MV-4-11 (cell line): ENCODE measurements around the gene MICALL2.

Source experiments
- DNase-seq: peaks from one replicate; lab custom pipeline; 2025; lab: John Stamatoyannopoulos, UW

The MICALL2 gene

GRCh38 chr7:1415389-1415990 lies 43.8 kb downstream of the MICALL2 start:
- no peak for DNase-seq

GRCh38 chr7:1413936-1414639 lies 45.2 kb downstream of the MICALL2 start:
- no peak for DNase-seq

- DNase-seq: peak; percentile 74
Observed at GRCh38 chr7:1412322-1413261, 46.7 kb downstream of the MICALL2 start.

GRCh38 chr7:1411414-1411813 lies 47.9 kb downstream of the MICALL2 start:
- no peak for DNase-seq

GRCh38 chr7:1410992-1411391 lies 48.3 kb downstream of the MICALL2 start:
- DNase-seq: no peak

GRCh38 chr7:1409555-1409954 lies 49.7 kb downstream of the MICALL2 start:
- no peak for DNase-seq

GRCh38 chr7:1408466-1408865 lies 50.8 kb downstream of the MICALL2 start:
- DNase-seq: no peak

- DNase-seq: no peak
Observed at GRCh38 chr7:1407892-1408291, 51.4 kb downstream of the MICALL2 start.

GRCh38 chr7:1404898-1405548 lies 54.2 kb downstream of the MICALL2 start:
- no peak for DNase-seq

- no peak for DNase-seq
Observed at GRCh38 chr7:1404460-1404809, 54.8 kb downstream of the MICALL2 start.

- DNase-seq: no peak
Observed at GRCh38 chr7:1403638-1404459, 55.4 kb downstream of the MICALL2 start.

GRCh38 chr7:1402791-1403637 lies 56.3 kb downstream of the MICALL2 start:
- DNase-seq: no peak

GRCh38 chr7:1402110-1402790 lies 57.0 kb downstream of the MICALL2 start:
- no peak for DNase-seq

- no peak for DNase-seq
Observed at GRCh38 chr7:1401011-1401410, 58.3 kb downstream of the MICALL2 start.

- DNase-seq: no peak
Observed at GRCh38 chr7:1400371-1400770, 58.9 kb downstream of the MICALL2 start.

- peak; percentile 42 for DNase-seq
Observed at GRCh38 chr7:1397491-1398327, 61.6 kb downstream of the MICALL2 start.

- DNase-seq: no peak
Observed at GRCh38 chr7:1396195-1396594, 63.1 kb downstream of the MICALL2 start.

GRCh38 chr7:1395211-1396070 lies 63.8 kb downstream of the MICALL2 start:
- no peak for DNase-seq
